ENCODE measurements around the gene GPR42.
"Not testable (repeated sequence)": the region's sequence is repeated elsewhere in the genome, so short reads cannot be mapped to it uniquely, and the experiment has no call there.

GPR42 gene

DNA sequence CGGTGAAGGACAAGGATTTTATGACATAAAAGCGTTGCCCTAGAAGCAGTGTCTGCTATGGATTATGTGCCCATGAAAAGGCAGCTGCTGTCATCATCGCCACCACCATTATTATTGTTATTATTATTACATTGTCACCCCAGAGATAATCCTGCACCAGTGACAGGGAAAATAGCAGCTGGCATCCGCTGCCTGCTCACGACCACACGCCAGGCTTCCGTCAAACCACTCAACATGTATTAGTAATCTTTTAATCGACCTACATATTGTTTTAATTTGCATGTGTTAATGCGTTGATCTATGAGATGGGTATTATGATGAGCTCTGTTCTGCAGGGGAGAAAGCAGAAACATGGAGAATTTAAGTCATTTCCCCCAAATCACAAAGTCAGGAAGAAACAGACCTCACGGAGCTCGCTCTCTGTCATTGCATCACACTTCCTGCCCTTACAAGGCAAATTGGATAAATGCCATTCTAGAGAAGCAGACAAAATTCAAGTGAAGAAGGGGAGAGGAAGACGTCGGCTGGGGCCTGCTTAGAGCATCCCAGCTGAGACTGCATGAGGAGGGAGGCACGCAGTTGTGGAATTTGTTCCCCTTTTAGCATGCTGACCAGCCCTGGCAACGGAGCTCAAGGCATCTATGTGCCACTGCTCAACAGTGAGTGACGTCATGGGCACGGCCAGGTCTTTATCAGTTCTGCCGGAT, 12.8 kb upstream of the GPR42 start, which contains the start of gene FFAR3:
FFAR3 (plus strand) TSS at position 594 of the 707 bp plus-strand sequence. CDS start 431 bp downstream, outside the sequence.
- peak; percentile 78 for DNase-seq (ENCODE audit: low read depth)
- TF ChIP-seq, protein P1, sequence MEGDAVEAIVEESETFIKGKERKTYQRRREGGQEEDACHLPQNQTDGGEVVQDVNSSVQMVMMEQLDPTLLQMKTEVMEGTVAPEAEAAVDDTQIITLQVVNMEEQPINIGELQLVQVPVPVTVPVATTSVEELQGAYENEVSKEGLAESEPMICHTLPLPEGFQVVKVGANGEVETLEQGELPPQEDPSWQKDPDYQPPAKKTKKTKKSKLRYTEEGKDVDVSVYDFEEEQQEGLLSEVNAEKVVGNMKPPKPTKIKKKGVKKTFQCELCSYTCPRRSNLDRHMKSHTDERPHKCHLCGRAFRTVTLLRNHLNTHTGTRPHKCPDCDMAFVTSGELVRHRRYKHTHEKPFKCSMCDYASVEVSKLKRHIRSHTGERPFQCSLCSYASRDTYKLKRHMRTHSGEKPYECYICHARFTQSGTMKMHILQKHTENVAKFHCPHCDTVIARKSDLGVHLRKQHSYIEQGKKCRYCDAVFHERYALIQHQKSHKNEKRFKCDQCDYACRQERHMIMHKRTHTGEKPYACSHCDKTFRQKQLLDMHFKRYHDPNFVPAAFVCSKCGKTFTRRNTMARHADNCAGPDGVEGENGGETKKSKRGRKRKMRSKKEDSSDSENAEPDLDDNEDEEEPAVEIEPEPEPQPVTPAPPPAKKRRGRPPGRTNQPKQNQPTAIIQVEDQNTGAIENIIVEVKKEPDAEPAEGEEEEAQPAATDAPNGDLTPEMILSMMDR (IDR thresholded peaks at IDR 0.05; ENCODE audit: low read length, missing control alignments), result no peak

DNA sequence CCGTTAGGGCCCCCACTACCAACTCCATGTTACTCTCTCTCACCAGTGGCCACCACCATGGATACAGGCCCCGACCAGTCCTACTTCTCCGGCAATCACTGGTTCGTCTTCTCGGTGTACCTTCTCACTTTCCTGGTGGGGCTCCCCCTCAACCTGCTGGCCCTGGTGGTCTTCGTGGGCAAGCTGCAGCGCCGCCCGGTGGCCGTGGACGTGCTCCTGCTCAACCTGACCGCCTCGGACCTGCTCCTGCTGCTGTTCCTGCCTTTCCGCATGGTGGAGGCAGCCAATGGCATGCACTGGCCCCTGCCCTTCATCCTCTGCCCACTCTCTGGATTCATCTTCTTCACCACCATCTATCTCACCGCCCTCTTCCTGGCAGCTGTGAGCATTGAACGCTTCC, 12.0 kb upstream of the GPR42 start:
- H3K4me3 ChIP-seq (replicated peaks; ENCODE audit: low read depth, low read length); DNase-seq (ENCODE audit: low read depth): not testable (repeated sequence)

More for the DNA sequence above, 12.8 kb upstream of the GPR42 start, which contains the start of gene FFAR3:
- H3K4me3 ChIP-seq (replicated peaks; ENCODE audit: low read depth, low read length), result no peak within 1 kb of the TSS

DNA sequence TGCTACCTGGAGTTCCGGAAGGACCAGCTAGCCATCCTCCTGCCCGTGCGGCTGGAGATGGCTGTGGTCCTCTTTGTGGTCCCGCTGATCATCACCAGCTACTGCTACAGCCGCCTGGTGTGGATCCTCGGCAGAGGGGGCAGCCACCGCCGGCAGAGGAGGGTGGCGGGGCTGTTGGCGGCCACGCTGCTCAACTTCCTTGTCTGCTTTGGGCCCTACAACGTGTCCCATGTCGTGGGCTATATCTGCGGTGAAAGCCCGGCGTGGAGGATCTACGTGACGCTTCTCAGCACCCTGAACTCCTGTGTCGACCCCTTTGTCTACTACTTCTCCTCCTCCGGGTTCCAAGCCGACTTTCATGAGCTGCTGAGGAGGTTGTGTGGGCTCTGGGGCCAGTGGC, 11.5 kb upstream of the GPR42 start:
- DNase-seq (ENCODE audit: low read depth), result not testable (repeated sequence)

DNA sequence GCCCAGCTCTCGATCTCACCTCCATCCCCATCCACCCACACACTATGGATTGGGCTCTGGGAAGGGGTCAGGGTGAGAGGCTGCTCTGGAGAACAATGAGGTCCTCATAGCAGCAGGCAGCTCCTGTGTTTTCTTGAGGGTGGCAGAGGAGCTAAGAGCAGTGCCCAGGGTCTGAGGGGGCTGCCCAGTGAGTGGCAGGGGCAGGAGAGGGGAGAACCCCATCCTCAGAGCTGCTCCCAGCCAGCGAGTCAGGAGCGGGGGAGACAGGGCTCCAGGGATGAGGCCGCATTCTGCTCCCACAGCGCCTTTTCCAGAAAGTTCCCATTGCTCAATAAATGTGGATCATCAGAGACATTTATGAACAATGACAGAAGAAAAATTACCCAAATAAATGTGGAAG, 10.8 kb upstream of the GPR42 start:
- not testable (repeated sequence) for DNase-seq (ENCODE audit: low read depth); H3K4me3 ChIP-seq (replicated peaks; ENCODE audit: low read depth, low read length)

More for the DNA sequence above, 11.5 kb upstream of the GPR42 start:
- H3K4me3 ChIP-seq (replicated peaks; ENCODE audit: low read depth, low read length), result not testable (repeated sequence)

DNA sequence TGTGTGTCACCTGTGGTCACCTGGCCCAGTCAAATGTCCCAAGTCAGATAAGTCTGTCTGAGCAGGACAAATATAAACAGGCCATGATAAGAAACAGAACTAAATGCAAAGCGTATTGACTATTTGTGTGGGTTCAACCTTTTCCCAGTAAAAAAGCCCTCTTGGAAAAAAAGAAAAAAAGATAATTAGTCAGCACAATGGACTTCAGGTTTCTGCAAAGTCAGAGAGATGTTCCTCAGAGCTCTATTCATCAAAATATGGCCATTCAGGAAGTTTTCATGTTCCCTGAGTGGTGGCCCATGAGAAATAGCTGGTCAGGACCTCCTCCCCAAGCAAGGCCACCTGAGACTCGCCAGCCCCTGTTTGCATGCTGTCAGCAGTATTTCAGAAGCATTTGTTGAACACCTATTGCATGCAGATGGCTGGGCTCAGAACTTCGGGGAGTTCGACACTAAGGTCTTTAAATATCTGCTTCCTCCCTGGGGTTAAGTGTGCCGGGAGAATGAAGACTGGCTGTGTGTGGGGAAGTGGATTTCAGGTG, 9.9 kb upstream of the GPR42 start:
- TF ChIP-seq, protein P1 (IDR thresholded peaks at IDR 0.05; ENCODE audit: low read length, missing control alignments), result no peak
- no peak for DNase-seq (ENCODE audit: low read depth)
- no peak overlapping the region for H3K4me3 ChIP-seq (replicated peaks; ENCODE audit: low read depth, low read length)

DNA sequence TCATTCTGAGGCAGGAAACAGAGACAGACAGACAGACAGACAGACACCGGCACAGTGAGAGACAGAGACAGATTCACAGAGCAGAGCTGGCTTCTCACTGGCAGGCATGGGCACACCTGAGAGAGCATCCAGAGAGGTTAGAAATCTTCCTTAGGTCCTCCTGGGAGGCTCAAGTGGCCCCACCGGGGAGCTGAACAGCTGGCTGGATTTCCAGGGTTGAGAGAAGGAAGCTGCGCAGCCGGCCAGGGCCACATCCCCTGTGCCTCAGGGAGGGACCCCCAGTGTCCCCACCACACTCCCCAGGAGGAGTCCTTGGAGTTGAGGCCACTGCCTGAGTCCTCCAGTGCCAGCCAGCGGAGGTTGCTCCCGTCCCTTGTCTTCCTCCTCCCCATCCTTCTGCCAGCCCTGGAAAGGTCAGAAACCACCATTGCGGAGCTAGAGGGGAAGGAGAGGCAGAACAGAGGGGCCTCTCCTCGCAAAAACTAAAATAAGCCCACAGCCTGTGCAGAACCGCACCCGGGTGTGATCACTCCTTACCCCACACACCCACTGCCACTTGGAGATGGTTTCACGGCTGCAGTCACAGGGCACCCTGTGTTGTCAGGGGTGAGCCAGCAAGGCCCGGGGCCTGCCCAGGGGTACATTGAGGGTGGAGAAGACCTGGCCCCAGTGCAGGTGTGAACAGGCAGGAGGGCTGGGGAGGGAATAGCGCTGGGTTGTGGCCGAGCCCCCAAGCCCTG, 8.4 kb upstream of the GPR42 start:
- TF ChIP-seq, protein P1 (IDR thresholded peaks at IDR 0.05; ENCODE audit: low read length, missing control alignments), result no peak
- DNase-seq (ENCODE audit: low read depth), result no peak

DNA sequence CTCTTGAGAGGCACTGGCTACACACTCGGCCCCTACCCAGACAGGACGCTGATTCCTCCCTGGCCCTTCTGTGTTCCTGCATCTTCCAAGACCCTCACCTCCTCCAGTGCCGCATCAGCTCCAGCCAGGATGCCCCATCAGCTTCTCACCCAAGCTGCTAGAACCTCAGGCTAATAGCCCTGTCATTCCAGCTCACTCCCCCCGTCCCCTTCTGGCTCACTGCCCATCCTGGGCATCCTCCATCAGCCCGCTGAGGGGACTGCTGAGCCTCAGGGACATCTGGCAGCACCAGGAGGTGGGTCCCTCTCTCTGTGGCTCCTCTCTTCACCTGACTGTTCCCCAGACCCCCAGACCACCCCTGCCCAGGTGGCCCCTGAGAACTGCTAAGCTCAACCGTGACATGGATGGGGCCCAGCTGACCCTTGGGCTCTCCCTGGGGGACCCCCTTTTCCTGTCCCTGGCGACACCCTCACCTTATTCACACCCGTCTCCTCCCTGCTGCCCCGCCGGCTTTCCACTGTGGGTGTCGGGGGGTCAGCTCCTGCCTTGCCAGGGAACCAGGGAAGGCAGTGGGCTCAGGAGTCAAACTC, 7.8 kb upstream of the GPR42 start:
- no peak for DNase-seq (ENCODE audit: low read depth)
- TF ChIP-seq, protein P1 (IDR thresholded peaks at IDR 0.05; ENCODE audit: low read length, missing control alignments), result no peak
- H3K4me3 ChIP-seq (replicated peaks; ENCODE audit: low read depth, low read length), result no peak overlapping the region

More for the DNA sequence above, 8.4 kb upstream of the GPR42 start:
- H3K4me3 ChIP-seq (replicated peaks; ENCODE audit: low read depth, low read length), result no peak overlapping the region

DNA sequence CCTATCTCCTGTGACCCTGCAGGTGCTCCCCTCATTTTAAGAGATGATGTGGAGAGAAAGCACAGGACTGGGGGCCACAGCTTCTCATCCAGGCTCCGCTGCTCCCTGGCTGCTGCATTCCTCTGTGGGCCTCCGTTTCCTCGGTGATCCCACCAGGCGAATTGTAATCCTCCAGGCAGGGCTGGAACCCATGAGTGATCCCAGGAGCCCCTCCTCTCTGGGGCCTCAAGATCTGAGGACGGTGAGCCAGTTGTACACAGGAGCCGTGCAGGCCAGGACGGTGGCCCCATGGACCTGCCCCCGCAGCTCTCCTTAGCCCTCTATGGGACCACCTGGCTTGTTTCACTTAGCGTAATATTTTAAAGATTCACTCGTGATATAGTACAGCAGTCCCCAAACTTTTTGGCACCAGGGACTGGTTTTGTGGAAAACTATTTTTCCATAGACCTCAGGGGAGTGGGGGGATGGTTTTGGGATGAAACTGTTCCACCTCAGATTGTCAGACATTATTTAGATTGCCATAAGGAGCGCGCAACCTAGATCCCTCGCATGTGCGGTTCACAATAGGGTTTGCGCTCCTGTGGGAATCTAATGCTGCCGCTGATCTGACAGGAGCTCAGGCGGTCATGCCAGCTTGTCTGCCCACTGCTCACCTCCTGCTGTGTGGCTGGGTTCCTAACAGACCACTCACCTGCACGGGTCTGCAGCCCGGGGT, 7.0 kb upstream of the GPR42 start:
- no peak overlapping the region for H3K4me3 ChIP-seq (replicated peaks; ENCODE audit: low read depth, low read length)
- TF ChIP-seq, protein P1 (IDR thresholded peaks at IDR 0.05; ENCODE audit: low read length, missing control alignments), result no peak
- DNase-seq (ENCODE audit: low read depth), result no peak
